ENCODE results near the gene IL22. TPM values are rescaled to one million over a fixed set of nuclear protein-coding genes. Genes with fewer than 3 reads are reported as not detected.

Gene IL22
- not detected in 2 replicates for total RNA-seq (2021)
- long read RNA-seq: 0 reads

- H3K27me3 ChIP-seq (ENCODE audit: insufficient read depth, low read length): no peaks in the 10 kb centered on the region
- no peaks in the 10 kb centered on the region for H3K23me2 ChIP-seq (ENCODE audit: insufficient read length, low read depth, low read length, poor library complexity, severe bottlenecking)
- H3K27ac Mint-ChIP-seq: no peak within 1 kb of the TSS; a peak in 1 of 7 replicates
- no peak within 1 kb of the TSS for H4K8ac ChIP-seq (replicated peaks; ENCODE audit: insufficient read length, low read depth, low read length)
- no peak within 1 kb of the TSS for H2AFZ ChIP-seq (ENCODE audit: low read length)
- no peak within 1 kb of the TSS for H3K4me3 Mint-ChIP-seq
- H2BK5ac ChIP-seq (ENCODE audit: insufficient read length, low read length): no peak within 1 kb of the TSS
- H3K79me2 ChIP-seq (ENCODE audit: insufficient read depth, low read length): no peaks in the 10 kb centered on the region
- WGBS (ENCODE audit: extremely low coverage, insufficient read length, low lambda C conversion rate): no CpG with 5 or more reads among the region's 7 CpGs
- no peak within 1 kb of the TSS for H3K14ac ChIP-seq (ENCODE audit: insufficient read depth, low read length)
- no peak within 1 kb of the TSS for H3K27ac ChIP-seq (ENCODE audit: insufficient read length, low read depth, low read length)
- H3K4me2 ChIP-seq (ENCODE audit: insufficient read depth, insufficient read length, low read length): no peak within 1 kb of the TSS
- H2AK5ac ChIP-seq (ENCODE audit: insufficient read length, low read length): no peak within 1 kb of the TSS
- H3K56ac ChIP-seq (ENCODE audit: insufficient read length, low read depth, low read length): no peak within 1 kb of the TSS
- H3K18ac ChIP-seq (ENCODE audit: insufficient read length, low read depth, low read length): no peak within 1 kb of the TSS
- no peak within 1 kb of the TSS for H3K9ac ChIP-seq (ENCODE audit: extremely low read depth, insufficient read length, low read length)
- H3K4ac ChIP-seq (ENCODE audit: low read depth, low read length): no peak within 1 kb of the TSS
- H4K91ac ChIP-seq (ENCODE audit: insufficient read length, low read depth, low read length): no peak within 1 kb of the TSS
- no peak within 1 kb of the TSS for H2BK120ac ChIP-seq (ENCODE audit: low read depth, low read length, poor library complexity, severe bottlenecking)
- no peak within 1 kb of the TSS for H2BK15ac ChIP-seq (ENCODE audit: low read depth, low read length)
- H3K9me3 ChIP-seq (ENCODE audit: control insufficient read depth, low read depth, low read length): no peaks in the 10 kb centered on the region
- H4K20me1 ChIP-seq (ENCODE audit: control insufficient read depth, insufficient read depth, insufficient read length): no peaks in the 10 kb centered on the region
- no peak within 1 kb of the TSS for H2BK20ac ChIP-seq (ENCODE audit: low read depth, low read length, poor library complexity, severe bottlenecking)
- H3K79me1 ChIP-seq (ENCODE audit: insufficient read depth, low read depth, low read length, poor library complexity, severe bottlenecking): no peaks in the 10 kb centered on the region
- no peak within 1 kb of the TSS for H2BK12ac ChIP-seq (ENCODE audit: insufficient read length, low read depth, low read length)
- H4K5ac ChIP-seq (ENCODE audit: insufficient read length, low read depth, low read length): no peak within 1 kb of the TSS
- H3K27me3 Mint-ChIP-seq (ENCODE audit: low read depth): no peaks in the 10 kb centered on the region
- H3K23ac ChIP-seq (ENCODE audit: insufficient read length, low read depth, low read length): no peak within 1 kb of the TSS
- H3K9me3 Mint-ChIP-seq: no peaks in the 10 kb centered on the region
- no peak for DNase-seq
- no peak within 1 kb of the TSS for H3T11ph ChIP-seq (ENCODE audit: low read length)
- H3K4me1 Mint-ChIP-seq: peaks cover 2 to 7% of the 10 kb centered on the region in 2 experiments; a peak in 2 of 4 replicates
- TF ChIP-seq, protein P1, sequence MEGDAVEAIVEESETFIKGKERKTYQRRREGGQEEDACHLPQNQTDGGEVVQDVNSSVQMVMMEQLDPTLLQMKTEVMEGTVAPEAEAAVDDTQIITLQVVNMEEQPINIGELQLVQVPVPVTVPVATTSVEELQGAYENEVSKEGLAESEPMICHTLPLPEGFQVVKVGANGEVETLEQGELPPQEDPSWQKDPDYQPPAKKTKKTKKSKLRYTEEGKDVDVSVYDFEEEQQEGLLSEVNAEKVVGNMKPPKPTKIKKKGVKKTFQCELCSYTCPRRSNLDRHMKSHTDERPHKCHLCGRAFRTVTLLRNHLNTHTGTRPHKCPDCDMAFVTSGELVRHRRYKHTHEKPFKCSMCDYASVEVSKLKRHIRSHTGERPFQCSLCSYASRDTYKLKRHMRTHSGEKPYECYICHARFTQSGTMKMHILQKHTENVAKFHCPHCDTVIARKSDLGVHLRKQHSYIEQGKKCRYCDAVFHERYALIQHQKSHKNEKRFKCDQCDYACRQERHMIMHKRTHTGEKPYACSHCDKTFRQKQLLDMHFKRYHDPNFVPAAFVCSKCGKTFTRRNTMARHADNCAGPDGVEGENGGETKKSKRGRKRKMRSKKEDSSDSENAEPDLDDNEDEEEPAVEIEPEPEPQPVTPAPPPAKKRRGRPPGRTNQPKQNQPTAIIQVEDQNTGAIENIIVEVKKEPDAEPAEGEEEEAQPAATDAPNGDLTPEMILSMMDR (conservative IDR thresholded peaks at IDR 0.05): no peak
- no peaks in the 10 kb centered on the region for H3K4me1 ChIP-seq (ENCODE audit: insufficient read depth, low read length)
- H3K36me3 Mint-ChIP-seq (ENCODE audit: insufficient read depth in 1 of 3, low read depth in 3 of 3): no peaks in the 10 kb centered on the region
Measured at GRCh38 chr12:68253504-68253903, at the start of gene IL22. Gene IL22 (minus strand): TSS chr12:68253604. CDS start chr12:68253448, 156 bp downstream.
